Lower lobe of right lung (tissue), 2 donors: Measurements from ENCODE around the gene LPIN1. TPM values are rescaled to one million over a fixed set of nuclear protein-coding genes. Genes with fewer than 3 reads are reported as not detected.

ENCODE experiments used
- ATAC-seq, 2 donors: fragments of 200-7000 bp; cut with Tn5 transposase; one replicate each; pipeline ENCODE4 v1.9.1; 2020 to 2022; ENCODE audit warnings: mild to moderate bottlenecking in 2 of 2, moderate library complexity in 2 of 2
- DNase-seq: peaks from one replicate; pipeline ENCODE4 v3.0.0-alpha.2; 2020
- H3K27ac ChIP-seq: fragments of 200-600 bp; one replicate; pipeline ENCODE4 v1.8.0; 2022
- H3K27me3 ChIP-seq: fragments of 200-600 bp; one replicate; pipeline ENCODE4 v1.8.0; 2022; ENCODE audit warnings: low read depth
- H3K36me3 ChIP-seq: fragments of 200-600 bp; one replicate; pipeline ENCODE4 v1.8.0; 2022; ENCODE audit warnings: mild to moderate bottlenecking
- H3K4me1 ChIP-seq: fragments of 200-600 bp; one replicate; pipeline ENCODE4 v1.8.0; 2022
- H3K4me3 ChIP-seq: fragments of 200-600 bp; one replicate; pipeline ENCODE4 v1.8.0; 2022; ENCODE audit warnings: mild to moderate bottlenecking
- H3K9me3 ChIP-seq: fragments of 200-600 bp; one replicate; pipeline ENCODE4 v1.8.0; 2022
- CTCF ChIP-seq: fragments of 200-600 bp; IDR thresholded peaks from one replicate; pipeline ENCODE4 v1.8.0; 2022; ENCODE audit warnings: antibody characterized with exemption, mild to moderate bottlenecking
- intact Hi-C: fragments of 100-400 bp; cut with DNase I; formaldehyde crosslinking; loops from one replicate; pipeline ENCODE4 v1.11.0; 2022
- total RNA-seq: library from RNA; stranded (reverse); fragmentation: NEBNext Ultra II Directional; extraction: Animal tissue kit (Norgen Biotek cat#: 25700); gene quantifications from one replicate; pipeline ENCODE4 v1.2.1, GENCODE V29; 2021
- donor health status: DM: no; HTN: yes; CAD: no; lungs with severe emphysema.

LPIN1 gene
- total RNA-seq, 1 donor from 2014 or later = 52.7 TPM

GRCh38 chr2:11822746-11823451 is 76.5 kb downstream of the LPIN1 start:
- Histone ChIP-seq H3K27ac (no peak overlapping the region), H3K4me1 (no peaks in the 10 kb centered on the region), H3K36me3 (peaks cover 78% of the 10 kb centered on the region), H3K9me3 (no peaks in the 10 kb centered on the region), H3K4me3 (no peak overlapping the region), H3K27me3 (no peaks in the 10 kb centered on the region)
- intact Hi-C loops = no loop called here
- no peak for TF ChIP-seq CTCF
- ATAC-seq (peak; percentile 37 to 56), DNase-seq (no peak)

GRCh38 chr2:11824901-11825828 is 78.7 kb downstream of the LPIN1 start:
- H3K9me3 ChIP-seq = no peaks in the 10 kb centered on the region
- peaks cover 68% of the 10 kb centered on the region for H3K36me3 ChIP-seq
- H3K4me3 ChIP-seq = no peak overlapping the region
- ATAC-seq (no peak), DNase-seq (no peak)
- intact Hi-C loops = no loop called here
- no peak for TF ChIP-seq CTCF
- H3K27ac ChIP-seq = no peak overlapping the region
- H3K4me1 ChIP-seq = peaks cover 15% of the 10 kb centered on the region
- no peaks in the 10 kb centered on the region for H3K27me3 ChIP-seq

- no peaks in the 10 kb centered on the region for H3K27me3 ChIP-seq
- ATAC-seq = no peak
- H3K36me3 ChIP-seq = peaks cover 46% of the 10 kb centered on the region
- no peak for DNase-seq
- intact Hi-C loops = no loop called here
- H3K4me3 ChIP-seq = no peak overlapping the region
- no peak for TF ChIP-seq CTCF
- no peak overlapping the region for H3K27ac ChIP-seq
- no peaks in the 10 kb centered on the region for H3K9me3 ChIP-seq
- peaks cover 26% of the 10 kb centered on the region for H3K4me1 ChIP-seq
Observed at GRCh38 chr2:11827547-11827946, 81.1 kb downstream of the LPIN1 start.

- peak overlapping the region; percentile 21 for H3K27ac ChIP-seq
- H3K4me1 ChIP-seq = peaks cover 26% of the 10 kb centered on the region
- H3K36me3 ChIP-seq = peaks cover 33% of the 10 kb centered on the region
- ATAC-seq = no peak
- intact Hi-C loops = no loop called here
- no peaks in the 10 kb centered on the region for H3K9me3 ChIP-seq
- no peak for DNase-seq
- no peak overlapping the region for H3K4me3 ChIP-seq
- H3K27me3 ChIP-seq = no peaks in the 10 kb centered on the region
- no peak for TF ChIP-seq CTCF
Observed at GRCh38 chr2:11828933-11829323, 82.5 kb downstream of the LPIN1 start.

GRCh38 chr2:11829324-11829946 is 83.0 kb downstream of the LPIN1 start:
- intact Hi-C loops = no loop called here
- Histone ChIP-seq H3K4me3 (peak overlapping the region; percentile 39), H3K27ac (peak overlapping the region; percentile 86), H3K9me3 (peaks cover 3% of the 10 kb centered on the region), H3K4me1 (peaks cover 26% of the 10 kb centered on the region), H3K27me3 (no peaks in the 10 kb centered on the region), H3K36me3 (peaks cover 30% of the 10 kb centered on the region)
- DNase-seq = peak; percentile 73
- peak; percentile 49 for TF ChIP-seq CTCF
- peak; percentile 50 to 57 for ATAC-seq
